H1 (cell line): ENCODE measurements around the gene PIK3C2G. TPM values are rescaled to one million over a fixed set of nuclear protein-coding genes. Genes with fewer than 3 reads are reported as not detected.

Experiments used
- CTCF ChIA-PET: fragments of 300-600 bp; sonication (Branson Sonifier 250); formaldehyde crosslinking; loops from one replicate; lab custom pipeline; 2021; ENCODE audit not compliant: partially characterized antibody; lab: Charles Lee
- POLR2A ChIA-PET: fragments of 300-600 bp; sonication (Branson Sonifier 250); formaldehyde crosslinking; loops from one replicate; lab custom pipeline; 2021; ENCODE audit warnings: inconsistent platforms; ENCODE audit not compliant: partially characterized antibody; lab: Charles Lee
- DNase-seq, 2 experiments: peaks; one replicate each; pipeline versions ENCODE4 v3.0.0 to v3.0.0-alpha.2; 2010 to 2022; ENCODE audit warnings: low spot score in 2 of 2, low read depth in 1 of 2, mixed read lengths in 1 of 2
- FAIRE-seq: peaks from 2 replicates; lab custom pipeline; 2011; peaks lifted over from hg19 to GRCh38; lab: Jason Lieb, UNC
- H2AFZ ChIP-seq: 2 replicates; pipeline ENCODE4 v1.8.1; 2012; ENCODE audit warnings: low read length, inconsistent platforms
- H2AK5ac ChIP-seq: 2 replicates; pipeline ENCODE4 v1.6.1; 2013; ENCODE audit warnings: low read depth, low read length
- H2BK120ac ChIP-seq: replicated peaks from 2 replicates; pipeline ENCODE3; 2013; ENCODE audit warnings: low read depth, low read length, inconsistent platforms
- H2BK12ac ChIP-seq: 2 replicates; pipeline ENCODE4 v1.6.1; 2013; ENCODE audit warnings: low read depth, low read length
- H2BK15ac ChIP-seq: 2 replicates; pipeline ENCODE4 v1.6.1; 2013; ENCODE audit warnings: low read length
- H2BK20ac ChIP-seq: 2 replicates; pipeline ENCODE4 v1.6.1; 2013; ENCODE audit warnings: low read length
- H2BK5ac ChIP-seq: 2 replicates; pipeline ENCODE4 v1.6.1; 2013; ENCODE audit warnings: low read depth, low read length
- H3K14ac ChIP-seq: 2 replicates; pipeline ENCODE4 v1.6.1; 2013; ENCODE audit warnings: inconsistent platforms; ENCODE audit not compliant: insufficient read length
- H3K18ac ChIP-seq: 2 replicates; pipeline ENCODE4 v1.6.1; 2013; ENCODE audit warnings: low read length; ENCODE audit errors: extremely low read depth
- H3K23ac ChIP-seq: 2 replicates; pipeline ENCODE4 v1.6.1; 2013; ENCODE audit warnings: inconsistent platforms; ENCODE audit not compliant: insufficient read length
- H3K23me2 ChIP-seq: 2 replicates; pipeline ENCODE4 v1.6.1; 2013; ENCODE audit warnings: low read depth, low read length
- H3K27ac ChIP-seq: 2 replicates; pipeline ENCODE4 v1.6.1; 2011; ENCODE audit warnings: low read depth, low read length, inconsistent platforms
- H3K27me3 ChIP-seq, 4 experiments: replicated peaks in 1 of 4; 1 replicate in 1 of 4; 2 replicates in 3 of 4; pipeline versions ENCODE4 v1.6.1 to v1.8.1; 2011 to 2013; ENCODE audit warnings: low read length in 3 of 4, mild to moderate bottlenecking in 3 of 4, inconsistent platforms in 2 of 4, mixed read lengths in 2 of 4, moderate library complexity in 1 of 4; ENCODE audit not compliant: control insufficient read depth in 3 of 4, insufficient read depth in 3 of 4; ENCODE audit errors: extremely low read depth in 1 of 4
- H3K36me3 ChIP-seq, 4 experiments: 2 replicates each; pipeline versions ENCODE4 v1.6.1 to v1.8.1; 2011 to 2013; ENCODE audit warnings: mild to moderate bottlenecking in 4 of 4, low read length in 3 of 4, moderate library complexity in 2 of 4, control low read depth in 1 of 4, inconsistent platforms in 1 of 4; ENCODE audit not compliant: insufficient read depth in 4 of 4, control insufficient read depth in 2 of 4
- H3K4ac ChIP-seq: replicated peaks from 2 replicates; pipeline ENCODE3; 2013; ENCODE audit warnings: low read length, low read depth, mixed read lengths, inconsistent platforms; ENCODE audit not compliant: insufficient read length
- H3K4me1 ChIP-seq, 4 experiments: replicated peaks in 1 of 4; 1 replicate in 1 of 4; 2 replicates in 3 of 4; pipeline versions ENCODE4 v1.6.1 to v1.8.1; 2011 to 2013; ENCODE audit warnings: low read length in 3 of 4, inconsistent platforms in 2 of 4, mixed read lengths in 1 of 4; ENCODE audit not compliant: insufficient read depth in 4 of 4, control insufficient read depth in 3 of 4
- H3K4me2 ChIP-seq, 2 experiments: 2 replicates each; pipeline versions ENCODE4 v1.6.1 to v1.8.1; 2011 to 2013; ENCODE audit warnings: low read depth in 2 of 2, low read length in 2 of 2, control low read depth in 1 of 2, inconsistent platforms in 1 of 2, mild to moderate bottlenecking in 1 of 2; ENCODE audit not compliant: insufficient read depth in 1 of 2
- H3K4me3 ChIP-seq, 4 experiments: fragments of 200-600, 300-600 bp in 1 of 4; sonication (generic), shearing (Covaris generic), sonication (Bioruptor Twin) in 1 of 4; 2 replicates each; pipeline versions ENCODE4 v1.5.1 to v1.8.1; 2011 to 2016; ENCODE audit warnings: low read length in 4 of 4, low read depth in 3 of 4, control low read depth in 2 of 4, inconsistent platforms in 2 of 4, mild to moderate bottlenecking in 2 of 4, mixed read lengths in 1 of 4, moderate library complexity in 1 of 4; ENCODE audit not compliant: insufficient read depth in 2 of 4; ENCODE audit errors: extremely low read depth in 1 of 4
- H3K56ac ChIP-seq: replicated peaks from 2 replicates; pipeline ENCODE3; 2013; ENCODE audit warnings: low read depth, mild to moderate bottlenecking, mixed read lengths, low read length, inconsistent platforms; ENCODE audit not compliant: insufficient read length
- H3K79me1 ChIP-seq: 2 replicates; pipeline ENCODE4 v1.6.1; 2013; ENCODE audit warnings: low read depth, low read length, control low read depth
- H3K79me2 ChIP-seq, 2 experiments: 2 replicates each; pipeline versions ENCODE4 v1.6.1 to v1.8.1; 2012 to 2013; ENCODE audit warnings: low read length in 2 of 2, mild to moderate bottlenecking in 2 of 2, inconsistent platforms in 1 of 2; ENCODE audit not compliant: insufficient read depth in 2 of 2, control insufficient read depth in 1 of 2
- H3K9ac ChIP-seq, 4 experiments: replicated peaks in 1 of 4; 1 replicate in 1 of 4; 2 replicates in 3 of 4; pipeline versions ENCODE4 v1.6.1 to v1.8.1; 2011 to 2013; ENCODE audit warnings: low read depth in 3 of 4, low read length in 3 of 4, control low read depth in 2 of 4, mild to moderate bottlenecking in 2 of 4, moderate library complexity in 2 of 4, inconsistent platforms in 1 of 4; ENCODE audit errors: extremely low read depth in 1 of 4
- H3K9me3 ChIP-seq, 2 experiments: 2 replicates each; pipeline versions ENCODE4 v1.6.1 to v1.8.1; 2012 to 2013; ENCODE audit warnings: mild to moderate bottlenecking in 2 of 2, moderate library complexity in 2 of 2, control low read depth in 1 of 2, inconsistent platforms in 1 of 2, low read depth in 1 of 2, low read length in 1 of 2, mixed read lengths in 1 of 2; ENCODE audit not compliant: insufficient read depth in 2 of 2
- H4K20me1 ChIP-seq, 2 experiments: replicated peaks in 1 of 2; 2 replicates each; pipeline versions ENCODE3 to v1.8.1; 2011 to 2013; ENCODE audit warnings: inconsistent platforms in 2 of 2, low read length in 2 of 2, mild to moderate bottlenecking in 1 of 2; ENCODE audit not compliant: insufficient read depth in 2 of 2, control insufficient read depth in 1 of 2
- H4K5ac ChIP-seq: 2 replicates; pipeline ENCODE4 v1.6.1; 2013; ENCODE audit warnings: low read length, low read depth, mixed read lengths, inconsistent platforms; ENCODE audit not compliant: insufficient read length
- H4K8ac ChIP-seq: 2 replicates; pipeline ENCODE4 v1.8.0; 2013; ENCODE audit warnings: mild to moderate bottlenecking, moderate library complexity, low read length, inconsistent platforms; ENCODE audit not compliant: insufficient read depth; ENCODE audit errors: extremely low read depth
- H4K91ac ChIP-seq: replicated peaks from 2 replicates; pipeline ENCODE3; 2013; ENCODE audit warnings: low read length, mixed read lengths, inconsistent platforms; ENCODE audit not compliant: insufficient read length
- BACH1 ChIP-seq: IDR thresholded peaks from 2 replicates; pipeline ENCODE4 v1.6.1; 2012; ENCODE audit warnings: low read length, improper control_type of control experiment
- CHD1 ChIP-seq: IDR thresholded peaks from 2 replicates; pipeline ENCODE4 v1.6.1; 2012; ENCODE audit warnings: low read depth, low read length, improper control_type of control experiment
- KDM4A ChIP-seq: IDR thresholded peaks from one replicate; pipeline ENCODE4 v1.7.1; 2012; ENCODE audit warnings: low read depth, mild to moderate bottlenecking, moderate library complexity, low read length, inconsistent platforms; ENCODE audit not compliant: severe bottlenecking
- KDM5A ChIP-seq: fragments of 200-600 bp; IDR thresholded peaks from 2 replicates; pipeline ENCODE4 v1.7.1; 2012; ENCODE audit warnings: mild to moderate bottlenecking, low read length, inconsistent platforms, mixed read lengths
- POLR2AphosphoS5 ChIP-seq: IDR thresholded peaks from 2 replicates; pipeline ENCODE4 v1.6.1; 2011; ENCODE audit warnings: low read depth, low read length
- SIX5 ChIP-seq: IDR thresholded peaks from 2 replicates; pipeline ENCODE4 v1.6.1; 2011; ENCODE audit warnings: mild to moderate bottlenecking, low read depth, low read length
- SP1 ChIP-seq: IDR thresholded peaks from 2 replicates; pipeline ENCODE4 v1.6.1; 2011; ENCODE audit warnings: low read depth, low read length
- SP4 ChIP-seq: IDR thresholded peaks from 2 replicates; pipeline ENCODE4 v1.6.1; 2012; ENCODE audit warnings: low read length, inconsistent platforms
- TBP ChIP-seq: IDR thresholded peaks from 2 replicates; pipeline ENCODE4 v1.6.1; 2011; ENCODE audit warnings: low read depth, low read length, improper control_type of control experiment
- TEAD4 ChIP-seq: IDR thresholded peaks from 2 replicates; pipeline ENCODE4 v1.6.1; 2012; ENCODE audit warnings: low read depth, low read length, inconsistent platforms, mixed read lengths
- WGBS, 2 experiments: shearing (Covaris generic) in 1 of 2; methylation state at CpG; one replicate each; pipeline versions ENCODE4 v1.1.6 to v1.1.7; 2013 to 2015; ENCODE audit warnings: low lambda C conversion rate in 2 of 2, mixed read lengths in 2 of 2, inconsistent platforms in 1 of 2, low coverage in 1 of 2, missing lambda C conversion rate in 1 of 2; ENCODE audit not compliant: insufficient replicate concordance in 2 of 2, insufficient coverage in 1 of 2, insufficient read length in 1 of 2; ENCODE audit errors: extremely low coverage in 1 of 2, missing lambda C conversion rate in 1 of 2; 5-methylcytosine and 5-hydroxymethylcytosine counted together
- polyA plus RNA-seq, 7 experiments: library from polyadenylated mRNA; depleted of rRNA in 3 of 7; stranded (reverse) in 5 of 7; unstranded in 2 of 7; fragments of >200 nt in 5 of 7; fragments of 200-250 nt in 2 of 7; gene quantifications; 1 replicate in 5 of 7; 2 replicates in 1 of 7; 4 replicates in 1 of 7; pipeline versions ENCODE4 v1.2.1 to v1.2.3, GENCODE V29; 2011 to 2013; ENCODE audit warnings: missing spikeins in 2 of 7, mixed read lengths in 2 of 7
- total RNA-seq: library from RNA; stranded (reverse); fragmentation: NEBNext Ultra II Directional; extraction: Animal tissue kit (Norgen Biotek cat#: 25700); gene quantifications from 2 replicates; pipeline ENCODE4 v1.2.1, GENCODE V29; 2021
- TF ChIP-seq, protein P1 (sequence below), 3 experiments: IDR thresholded peaks; 1 replicate in 2 of 3; 2 replicates in 1 of 3; pipeline versions ENCODE4 v1.5.1 to v1.6.1; 2011; ENCODE audit warnings: low read length in 3 of 3, mild to moderate bottlenecking in 3 of 3, inconsistent platforms in 2 of 3, low read depth in 1 of 3, moderate library complexity in 1 of 3; ENCODE audit not compliant: insufficient read depth in 1 of 3; ENCODE audit errors: control extremely low read depth in 1 of 3

The PIK3C2G gene
- total and polyA plus RNA-seq, 2 of the 8 experiments (the other 6 are each of a cell fraction or from before 2014, with no cell fraction given): not detected

DNA sequence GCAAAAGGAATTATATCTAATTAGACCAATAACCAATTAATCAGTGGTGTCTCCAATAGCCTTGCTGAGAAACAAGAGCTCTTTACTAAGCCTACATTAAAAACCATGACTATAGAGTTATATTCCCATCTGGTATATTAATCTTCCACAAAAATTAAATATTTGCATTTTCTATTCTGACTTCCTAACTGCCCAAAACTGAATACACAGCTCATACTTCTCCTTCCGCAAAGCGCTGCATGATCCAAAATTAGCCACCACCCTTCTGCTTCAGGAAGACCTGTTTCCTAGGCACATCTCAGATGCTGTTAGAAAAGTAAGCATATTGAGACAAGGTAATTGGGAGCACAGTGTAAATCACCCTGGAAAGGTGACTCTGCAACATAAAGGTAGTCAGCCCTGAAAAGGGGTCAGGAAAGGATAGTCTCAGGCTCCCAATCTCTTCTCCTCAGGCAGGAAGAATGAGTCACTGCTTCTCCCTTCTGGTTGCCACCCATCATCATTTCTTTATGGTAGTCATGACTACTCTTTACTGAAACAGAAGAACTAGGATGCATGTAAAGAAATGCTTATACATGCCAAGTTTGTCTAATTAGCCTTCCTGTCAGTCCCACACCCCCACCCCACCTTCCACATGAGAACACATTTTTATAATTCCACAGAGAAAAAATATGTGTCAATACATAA lies 422.2 kb downstream of the PIK3C2G start:
- no peak for FAIRE-seq
- no peak overlapping the region for H4K5ac ChIP-seq
- no peak overlapping the region for H3K4me2 ChIP-seq
- no peaks in the 10 kb centered on the region for H3K79me2 ChIP-seq
- no peak overlapping the region for H2BK12ac ChIP-seq
- H3K56ac ChIP-seq: no peak overlapping the region
- H3K27ac ChIP-seq: no peak overlapping the region
- no peak overlapping the region for H2AFZ ChIP-seq
- no peak for DNase-seq
- no peak overlapping the region for H3K9ac ChIP-seq
- WGBS, 2 experiments: 100% methylated on average over 2 of the region's 2 CpGs; no CpG with 5 or more reads in 1 of the 2 experiments
- no peak overlapping the region for H3K4ac ChIP-seq
- H3K79me1 ChIP-seq: no peaks in the 10 kb centered on the region
- H2BK5ac ChIP-seq: no peak overlapping the region
- no peaks in the 10 kb centered on the region for H3K9me3 ChIP-seq
- H3K18ac ChIP-seq: no peak overlapping the region
- no peak overlapping the region for H3K14ac ChIP-seq
- no peak overlapping the region for H2AK5ac ChIP-seq
- H4K20me1 ChIP-seq: no peaks in the 10 kb centered on the region
- no peak overlapping the region for H2BK20ac ChIP-seq
- no peak overlapping the region for H3K23ac ChIP-seq
- H3K4me1 ChIP-seq: peaks cover 0 to 8% (median under 1%) of the 10 kb centered on the region in 4 experiments; a peak in 3 of 7 replicates
- ChIA-PET POLR2A (no interaction called here), CTCF (interaction anchor here (0.5 to 0.8 kb wide), 3 partner anchors 28 to 128 kb away, joined by 3 read pairs; no protein-coding TSS in a partner anchor)
- H4K91ac ChIP-seq: no peak overlapping the region
- no peak overlapping the region for H4K8ac ChIP-seq
- H2BK15ac ChIP-seq: no peak overlapping the region
- H2BK120ac ChIP-seq: peak overlapping the region; percentile 19
- H3K23me2 ChIP-seq: no peaks in the 10 kb centered on the region
- H3K27me3 ChIP-seq: peaks cover 0 to 1% (median 0%) of the 10 kb centered on the region in 4 experiments; a peak in 1 of 7 replicates
- H3K4me3 ChIP-seq: no peak overlapping the region
- H3K36me3 ChIP-seq: no peaks in the 10 kb centered on the region
- TF ChIP-seq SP4 (no peak), CHD1 (no peak), TBP (no peak), TEAD4 (no peak), KDM4A (no peak), POLR2AphosphoS5 (no peak), KDM5A (no peak), SP1 (no peak), BACH1 (no peak), SIX5 (no peak)
- TF ChIP-seq, protein P1, sequence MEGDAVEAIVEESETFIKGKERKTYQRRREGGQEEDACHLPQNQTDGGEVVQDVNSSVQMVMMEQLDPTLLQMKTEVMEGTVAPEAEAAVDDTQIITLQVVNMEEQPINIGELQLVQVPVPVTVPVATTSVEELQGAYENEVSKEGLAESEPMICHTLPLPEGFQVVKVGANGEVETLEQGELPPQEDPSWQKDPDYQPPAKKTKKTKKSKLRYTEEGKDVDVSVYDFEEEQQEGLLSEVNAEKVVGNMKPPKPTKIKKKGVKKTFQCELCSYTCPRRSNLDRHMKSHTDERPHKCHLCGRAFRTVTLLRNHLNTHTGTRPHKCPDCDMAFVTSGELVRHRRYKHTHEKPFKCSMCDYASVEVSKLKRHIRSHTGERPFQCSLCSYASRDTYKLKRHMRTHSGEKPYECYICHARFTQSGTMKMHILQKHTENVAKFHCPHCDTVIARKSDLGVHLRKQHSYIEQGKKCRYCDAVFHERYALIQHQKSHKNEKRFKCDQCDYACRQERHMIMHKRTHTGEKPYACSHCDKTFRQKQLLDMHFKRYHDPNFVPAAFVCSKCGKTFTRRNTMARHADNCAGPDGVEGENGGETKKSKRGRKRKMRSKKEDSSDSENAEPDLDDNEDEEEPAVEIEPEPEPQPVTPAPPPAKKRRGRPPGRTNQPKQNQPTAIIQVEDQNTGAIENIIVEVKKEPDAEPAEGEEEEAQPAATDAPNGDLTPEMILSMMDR (IDR thresholded peaks at IDR 0.05; ENCODE audit: control extremely low read depth in 1 of 3, insufficient read depth in 1 of 3, low read depth in 1 of 3, low read length in 3 of 3): no peak
